Stimulated activated CD4-positive, alpha-beta T cell treated with anti-CD3 and anti-CD28 coated beads, Interleukin-15, amount 100 ng/mL, for 24 hours (primary cell): ENCODE measurements around the gene ZSWIM4.
A peak's percentile ranks its signal among the peaks of the same experiment; 100 is the strongest.
"Not testable (repeated sequence)": the region's sequence is repeated elsewhere in the genome, so short reads cannot be mapped to it uniquely, and the experiment has no call there.

ENCODE experiments used
- DNase-seq: peaks from one replicate; pipeline ENCODE4 v3.0.0-alpha.2; 2020

ZSWIM4 gene

DNA sequence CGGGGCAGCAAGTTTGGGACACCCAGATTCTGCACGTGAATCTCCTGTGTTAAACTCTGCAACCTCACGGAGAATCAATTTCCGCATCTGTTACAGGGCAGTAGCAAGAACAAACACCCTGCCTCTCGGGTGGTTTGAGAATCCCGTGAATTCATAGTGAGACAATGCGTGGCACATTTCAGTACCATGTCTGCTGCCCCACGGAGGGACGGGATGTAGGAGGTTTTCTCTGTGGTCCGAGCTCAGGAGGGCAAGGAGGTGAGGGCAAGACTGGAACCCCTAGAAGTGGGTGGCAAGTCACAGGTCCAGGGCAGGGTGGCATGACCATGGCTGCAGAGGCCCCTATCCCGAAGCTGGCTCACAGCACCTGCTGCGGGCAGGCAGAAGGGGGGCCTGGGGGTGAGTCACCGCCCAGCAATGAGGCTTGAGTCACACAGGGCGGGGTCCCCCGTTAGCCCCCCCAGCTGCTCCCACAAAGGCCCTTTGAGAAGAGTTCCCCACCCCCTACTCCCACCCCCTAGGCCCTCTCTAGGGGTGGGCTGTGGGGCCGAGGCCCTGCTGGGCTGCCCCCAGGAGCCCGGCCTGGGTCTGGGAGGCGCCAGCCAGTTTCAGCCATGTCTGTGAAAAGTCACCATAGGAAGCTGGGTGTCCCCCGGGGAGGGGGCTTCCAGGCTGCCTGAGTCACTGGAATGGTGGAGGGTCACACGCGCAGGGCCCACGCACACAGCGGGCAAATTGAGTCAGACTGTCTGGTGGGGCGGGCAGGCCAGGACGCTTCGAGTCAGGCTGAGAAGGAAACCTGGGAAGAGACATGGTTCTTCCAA, 55.9 kb downstream of the ZSWIM4 start:
- peak; percentile 69 for DNase-seq

DNA sequence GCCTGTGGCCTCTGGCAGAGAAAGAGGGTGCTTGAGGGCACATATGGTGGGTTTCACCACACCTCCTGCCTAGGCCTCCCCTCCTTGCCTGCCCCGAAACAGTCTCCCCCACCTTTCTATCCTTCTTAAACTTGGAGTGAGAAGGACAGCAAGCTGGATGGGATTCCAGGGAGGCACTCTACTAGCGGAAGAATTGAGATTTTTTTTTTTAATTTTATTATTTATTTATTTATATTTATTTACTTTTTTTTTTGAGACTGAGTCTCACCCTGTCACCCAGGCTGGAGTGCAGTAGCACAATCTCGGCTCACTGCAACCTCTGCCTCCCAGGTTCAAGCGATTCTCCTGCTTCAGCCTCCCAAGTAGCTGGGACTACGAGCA, 56.5 kb downstream of the ZSWIM4 start:
- DNase-seq: not testable (repeated sequence)

DNA sequence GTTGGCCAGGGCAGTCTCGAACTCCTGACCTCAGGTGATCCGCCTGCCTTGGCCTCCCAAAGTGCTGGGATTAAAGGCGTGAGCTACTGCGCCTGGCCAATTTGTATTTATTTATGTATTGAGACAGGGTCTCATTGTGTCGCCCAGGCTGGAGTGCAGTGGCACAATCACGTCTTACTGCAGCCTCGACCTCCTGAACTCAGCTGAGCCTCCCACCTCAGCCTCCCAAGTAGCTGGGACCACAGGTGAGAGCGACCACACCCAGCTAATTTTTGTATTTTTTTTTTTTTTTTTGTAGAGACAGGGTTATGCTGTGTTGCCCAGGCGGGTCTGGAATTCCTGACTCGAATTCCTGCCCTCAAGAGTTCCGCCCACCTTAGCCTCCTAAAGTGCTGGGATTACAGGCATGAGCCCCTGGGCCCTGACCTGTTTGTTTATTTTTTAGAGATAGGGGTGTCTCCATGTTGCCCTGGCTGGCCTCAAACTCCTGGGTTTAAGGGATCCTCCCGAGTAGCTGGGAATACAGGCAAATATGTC, 57.0 kb downstream of the ZSWIM4 start:
- DNase-seq: not testable (repeated sequence)

DNA sequence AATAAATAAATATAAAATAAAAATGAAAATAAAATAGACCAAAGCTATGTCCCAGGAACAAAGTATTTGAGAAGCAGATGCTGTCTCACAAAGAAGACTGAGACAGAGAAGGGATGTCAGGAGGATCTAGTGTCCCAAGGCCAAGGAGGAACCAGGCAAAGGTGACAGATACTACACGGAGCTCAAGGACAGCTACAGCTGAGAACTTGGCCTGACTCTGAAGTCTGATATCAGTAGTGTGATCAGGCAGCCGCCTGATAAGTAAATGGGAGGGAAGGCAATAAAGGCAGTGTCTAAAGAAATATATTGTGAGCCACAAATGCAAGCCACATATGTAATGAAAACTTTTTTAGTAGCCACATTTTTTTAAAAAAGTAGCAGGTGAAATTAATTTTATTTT, 61.3 kb downstream of the ZSWIM4 start:
- no peak for DNase-seq

DNA sequence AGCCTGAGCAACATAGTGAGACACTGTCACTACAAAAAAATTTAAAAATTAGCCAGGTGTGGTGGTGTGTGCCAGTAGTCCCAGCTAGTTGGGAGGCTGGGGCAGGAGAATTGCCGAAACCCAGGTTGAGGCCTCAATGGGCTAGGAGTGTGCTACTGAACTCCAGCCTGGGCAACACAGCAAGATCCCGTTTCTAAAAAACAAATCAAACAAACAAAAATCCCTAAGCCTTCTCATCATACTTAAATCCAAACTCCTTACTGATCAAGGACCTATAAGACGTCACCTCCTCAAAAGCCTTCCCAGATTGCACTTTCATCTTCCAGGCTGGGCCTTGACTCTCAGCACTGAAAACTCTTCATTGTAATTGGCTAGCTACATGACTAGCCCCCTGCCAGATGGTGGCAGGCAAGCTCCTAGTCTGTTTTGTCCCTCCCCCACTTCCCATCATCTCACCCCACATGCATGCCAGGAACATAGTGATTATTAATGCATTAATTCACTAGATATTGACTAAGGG, 64.2 kb downstream of the ZSWIM4 start:
- DNase-seq: no peak

DNA sequence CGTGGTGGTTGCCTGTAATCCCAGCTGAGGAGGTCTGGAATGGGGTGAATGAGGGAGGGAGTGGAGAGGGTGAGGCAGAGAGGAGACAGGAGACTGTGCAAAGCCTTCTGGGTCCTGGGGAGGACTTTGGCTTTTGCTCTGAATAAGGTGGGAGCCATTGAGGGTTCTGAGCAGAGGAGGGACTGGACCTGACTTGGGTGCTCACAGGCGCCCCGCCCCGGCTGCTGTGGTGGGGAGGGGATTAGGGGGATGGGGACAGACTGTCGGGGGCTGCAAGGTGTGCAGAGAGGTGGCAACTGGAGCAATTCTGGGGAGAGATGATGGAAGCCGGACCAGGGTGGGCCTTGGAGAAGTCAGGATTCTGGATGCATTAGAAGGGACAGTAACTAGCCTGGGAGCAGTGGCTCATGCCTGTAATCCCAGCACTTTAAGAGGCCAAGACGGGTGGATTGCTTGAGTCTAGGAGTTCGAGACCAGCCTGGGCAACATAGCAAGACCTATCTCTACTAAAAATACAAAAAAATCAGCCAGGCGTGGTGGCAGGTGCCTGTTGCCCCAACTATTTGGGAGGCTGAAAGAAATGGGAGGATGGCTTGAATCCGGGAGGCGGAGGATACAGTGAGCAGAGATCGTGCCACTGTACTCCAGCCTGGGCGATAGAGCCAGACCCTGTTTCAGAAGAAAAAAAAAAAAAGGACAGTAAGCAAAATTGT, 65.6 kb downstream of the ZSWIM4 start:
- DNase-seq: no peak

DNA sequence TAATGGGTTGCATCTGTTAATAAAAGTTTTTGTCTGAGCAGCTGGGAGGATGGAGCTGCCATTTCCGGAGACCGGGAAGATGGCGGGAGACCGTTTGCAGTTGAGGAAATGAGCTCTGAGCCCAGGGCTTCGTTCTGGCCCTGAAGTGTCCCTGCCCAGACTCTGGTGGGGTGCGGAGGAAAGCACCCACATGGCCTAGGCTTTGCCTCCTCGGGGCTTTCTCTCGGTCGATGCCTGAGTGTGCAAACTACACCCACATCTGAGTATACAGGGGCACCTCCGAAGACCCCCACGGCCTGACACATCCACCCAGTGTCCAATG, 66.1 kb downstream of the ZSWIM4 start:
- no peak for DNase-seq

DNA sequence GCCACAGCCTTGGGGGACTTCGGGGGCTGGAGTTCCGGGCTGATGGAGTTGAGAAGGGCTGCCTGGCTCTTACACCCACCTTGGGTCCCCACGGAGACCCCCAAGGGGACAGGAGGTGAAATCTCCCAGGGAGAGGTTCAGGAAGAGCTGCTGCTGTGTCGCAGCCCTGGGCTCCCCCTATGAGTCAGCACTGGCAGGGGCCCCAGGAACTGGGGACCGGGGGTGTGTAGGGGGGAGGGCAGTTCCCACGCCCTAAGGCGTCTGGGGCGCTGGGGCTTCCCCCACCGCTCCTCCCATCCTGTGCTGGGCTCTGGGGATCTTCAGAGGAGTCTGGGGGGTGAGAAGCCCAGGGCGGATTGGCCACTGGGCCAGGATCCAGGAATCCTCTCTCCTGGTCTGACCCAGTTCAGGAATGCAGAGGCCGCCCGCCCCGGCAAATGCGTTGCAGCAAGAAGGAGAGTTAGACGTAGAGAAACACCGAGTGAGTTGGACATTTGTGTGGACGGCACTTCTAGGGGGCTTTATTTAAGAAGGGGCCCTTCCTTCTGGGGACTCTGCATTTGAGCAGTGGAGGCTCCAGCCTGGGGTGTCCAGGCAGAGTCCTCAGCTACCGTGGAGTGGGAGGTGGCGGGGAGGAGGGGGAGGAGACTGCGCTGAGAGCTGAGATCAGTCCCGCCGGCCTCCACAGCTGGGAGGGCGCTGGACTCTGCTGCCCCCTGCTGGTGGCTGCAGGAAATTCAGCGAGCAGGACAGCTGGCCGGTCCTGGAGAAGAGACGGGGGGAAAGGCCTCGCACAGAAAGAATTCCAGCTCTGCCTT, 66.7 kb downstream of the ZSWIM4 start:
- DNase-seq: peak; percentile 92

DNA sequence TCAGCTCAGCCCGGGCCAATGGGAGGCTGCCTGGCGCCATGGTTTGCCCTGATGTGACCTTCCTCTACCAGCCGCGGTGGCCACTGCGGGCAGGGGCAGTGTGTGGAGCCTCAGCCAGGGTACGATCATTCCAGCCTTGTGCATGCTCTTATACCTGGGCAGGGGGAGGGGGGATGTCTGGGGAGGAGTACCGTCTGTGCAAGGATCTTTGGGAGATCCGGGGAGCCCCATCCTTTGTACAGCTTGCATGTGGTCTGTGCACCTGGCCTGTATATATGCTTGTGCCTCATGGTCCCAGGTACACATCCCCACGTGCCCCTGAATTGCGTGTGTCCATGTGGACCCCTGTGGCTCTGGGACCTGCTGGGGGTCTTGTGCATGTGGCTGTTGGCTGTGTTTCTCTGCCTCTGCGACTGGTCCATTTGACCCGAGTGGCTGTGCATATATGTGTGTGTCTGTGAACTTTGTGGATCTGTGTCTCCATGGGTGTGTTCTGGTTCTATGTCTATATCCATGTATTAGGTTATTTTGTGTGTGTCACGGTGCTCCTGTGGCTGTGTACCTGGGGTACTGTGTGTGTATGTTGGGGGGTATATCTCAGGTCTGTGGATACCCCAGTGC, 68.9 kb downstream of the ZSWIM4 start:
- no peak for DNase-seq

DNA sequence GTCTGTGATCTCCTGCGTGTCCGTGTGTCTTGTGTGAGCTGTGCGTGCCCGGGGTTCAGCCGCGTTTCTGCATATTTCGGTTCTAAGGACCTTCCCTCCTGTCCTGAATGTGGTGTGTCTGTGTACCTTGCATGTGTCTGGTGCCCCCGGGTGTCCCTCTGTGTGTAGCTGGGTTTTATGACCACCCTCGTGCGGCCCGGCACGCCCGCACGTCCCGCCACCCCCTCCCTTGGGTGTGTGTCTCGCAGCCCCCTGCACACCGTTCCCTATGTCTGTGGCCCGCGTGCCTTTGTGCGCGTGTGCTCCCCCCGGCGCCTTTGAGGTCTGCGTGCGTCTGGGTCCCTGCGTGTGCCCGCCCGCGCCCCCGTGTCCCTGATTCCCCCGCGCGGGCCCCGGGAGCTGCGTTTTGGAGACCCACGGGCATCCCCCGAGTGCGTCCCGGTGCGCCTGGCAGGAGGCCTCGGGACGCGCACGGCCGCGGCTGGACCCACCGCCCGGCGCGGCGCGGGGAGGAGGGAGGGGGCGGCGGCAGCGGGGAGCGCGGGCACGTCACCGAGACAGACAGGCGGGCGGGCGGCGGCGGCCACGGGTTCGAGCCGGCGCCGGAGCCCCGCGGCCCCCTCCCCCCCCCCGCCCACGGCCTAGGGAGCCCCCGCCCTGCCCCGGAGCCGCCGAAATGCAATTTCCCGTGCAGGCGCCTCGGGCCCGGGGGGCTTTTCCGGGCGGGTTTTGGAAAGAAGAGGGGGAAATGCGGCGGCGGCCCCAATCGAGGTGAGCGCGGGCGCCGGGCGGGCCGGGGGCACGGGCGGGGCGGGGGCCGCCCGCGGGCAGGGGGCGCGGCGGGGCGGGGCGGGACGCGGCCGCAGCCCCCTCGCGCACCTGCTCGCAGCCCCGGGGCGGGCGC, 69.7 kb downstream of the ZSWIM4 start:
- DNase-seq: no peak

DNA sequence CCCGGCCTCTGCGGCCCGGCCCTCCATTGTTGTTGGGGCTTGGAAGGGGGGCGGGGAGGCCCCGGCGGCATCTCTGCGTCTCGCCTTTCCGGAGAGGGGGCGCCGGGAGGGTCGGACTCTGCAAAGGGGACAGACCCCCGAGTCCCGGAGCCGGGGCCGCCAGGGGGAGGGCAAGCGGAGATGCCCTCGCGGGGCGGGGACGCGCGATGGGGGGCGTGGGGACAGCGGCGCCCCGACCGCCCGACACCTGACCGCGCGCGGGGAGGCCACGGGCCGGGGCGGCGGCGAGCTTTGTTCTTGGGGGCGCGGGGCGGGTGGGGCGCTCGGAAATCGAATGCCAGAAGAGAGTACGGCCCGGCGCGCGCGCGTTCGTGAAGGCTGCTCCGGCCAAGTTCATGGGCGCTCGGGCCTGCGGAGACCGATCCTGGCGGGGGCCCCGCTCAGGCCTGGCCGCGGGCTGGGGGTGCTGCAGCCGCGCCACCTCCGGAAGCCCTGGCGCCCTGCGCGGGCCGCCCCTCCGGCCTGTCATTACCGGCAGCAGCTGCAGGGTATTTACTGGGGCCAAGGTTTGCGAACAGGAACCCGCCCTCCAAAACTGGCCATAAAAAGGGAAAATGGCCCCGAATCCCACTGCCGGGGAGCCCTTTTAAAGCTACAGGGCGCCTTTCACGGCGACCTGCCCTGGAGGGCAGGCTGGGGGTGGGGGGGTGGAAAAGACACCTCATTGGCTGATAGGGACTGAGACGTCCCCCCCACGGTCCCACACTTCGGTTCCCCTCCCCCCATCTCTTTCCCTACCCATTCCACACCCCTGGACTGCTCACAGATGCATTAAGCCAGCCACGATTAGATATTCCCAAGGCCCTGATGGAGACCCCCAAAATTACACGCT, 70.6 kb downstream of the ZSWIM4 start:
- no peak for DNase-seq

DNA sequence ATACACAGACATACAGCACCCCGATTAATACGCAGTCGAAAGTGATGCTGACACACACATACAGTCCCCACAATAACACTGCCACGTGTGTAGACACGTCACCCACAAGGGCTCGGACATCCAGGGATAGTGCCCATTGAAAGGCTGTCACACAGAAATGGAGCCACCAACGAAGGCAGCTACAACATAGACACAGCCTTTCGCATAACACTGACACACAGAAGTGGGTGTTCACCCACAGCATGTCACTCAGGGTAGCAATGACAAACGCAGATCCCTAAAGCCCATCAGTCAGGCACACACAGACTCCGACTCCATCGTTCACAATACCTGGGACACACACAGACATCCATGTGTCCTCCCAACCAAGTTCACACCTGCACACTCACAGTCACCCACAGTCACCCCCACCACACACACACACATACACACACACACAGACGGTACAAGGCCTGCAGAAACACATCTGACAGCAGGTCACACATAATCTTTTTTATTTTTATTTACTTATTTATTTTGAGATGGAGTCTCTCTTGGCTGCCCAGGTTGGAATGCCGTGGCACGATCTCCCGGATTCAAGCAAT, 71.3 kb downstream of the ZSWIM4 start:
- DNase-seq: no peak

DNA sequence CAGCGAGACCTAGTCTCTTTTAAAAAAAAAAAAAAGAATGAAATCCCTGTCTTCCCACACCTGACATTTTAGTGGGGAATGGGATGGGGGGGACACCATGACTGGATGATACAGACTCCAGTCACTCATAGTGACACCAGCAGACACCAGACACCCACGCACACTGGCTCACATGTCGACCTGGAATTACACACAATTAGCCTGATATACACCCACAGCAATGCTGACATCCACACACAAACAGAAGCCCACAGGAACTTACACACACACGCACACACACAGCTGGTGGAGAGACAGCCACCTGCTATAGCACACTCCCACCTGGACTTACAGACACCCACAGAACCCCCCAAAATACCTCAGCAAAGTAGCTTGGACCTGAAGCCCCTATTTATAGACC, 73.4 kb downstream of the ZSWIM4 start:
- no peak for DNase-seq

DNA sequence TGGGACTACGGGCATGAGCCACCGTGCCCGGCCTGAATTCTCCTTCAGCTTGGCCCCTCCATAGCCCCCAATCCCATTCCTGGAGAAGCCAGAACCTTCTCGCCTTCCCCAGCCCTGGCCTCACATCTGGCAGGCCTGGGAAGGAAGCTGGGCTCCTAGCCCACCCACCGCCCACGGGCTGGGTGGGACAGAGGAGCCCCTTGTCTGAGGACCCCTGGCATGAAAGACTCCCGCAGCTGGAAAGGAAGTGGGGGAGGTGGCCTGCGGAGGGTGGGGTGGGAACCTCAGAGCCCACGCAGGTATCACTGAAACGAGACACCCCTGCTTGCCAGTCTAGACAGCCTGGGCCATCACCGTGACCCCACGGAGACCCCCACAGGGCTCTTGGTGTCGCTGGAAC, 74.0 kb downstream of the ZSWIM4 start:
- no peak for DNase-seq

DNA sequence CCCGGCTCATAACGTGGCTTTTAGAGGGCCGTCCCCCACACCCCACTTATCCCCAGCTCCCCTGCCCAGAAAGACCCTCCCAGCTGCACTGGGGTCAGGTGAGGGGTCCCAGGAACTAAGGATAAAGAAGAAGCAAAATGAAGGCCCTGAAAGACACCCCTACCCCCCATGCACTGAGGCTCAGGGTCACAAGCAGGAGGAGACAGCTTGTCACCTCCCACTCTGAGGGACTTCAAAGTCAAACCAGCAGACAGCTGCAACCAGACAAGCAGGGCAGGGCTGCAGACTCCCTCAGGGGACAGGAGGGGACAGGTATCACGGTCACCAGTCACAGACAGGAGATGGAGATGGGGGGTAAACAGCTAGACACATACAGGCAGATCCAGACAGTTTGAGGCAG, 75.6 kb downstream of the ZSWIM4 start:
- no peak for DNase-seq

DNA sequence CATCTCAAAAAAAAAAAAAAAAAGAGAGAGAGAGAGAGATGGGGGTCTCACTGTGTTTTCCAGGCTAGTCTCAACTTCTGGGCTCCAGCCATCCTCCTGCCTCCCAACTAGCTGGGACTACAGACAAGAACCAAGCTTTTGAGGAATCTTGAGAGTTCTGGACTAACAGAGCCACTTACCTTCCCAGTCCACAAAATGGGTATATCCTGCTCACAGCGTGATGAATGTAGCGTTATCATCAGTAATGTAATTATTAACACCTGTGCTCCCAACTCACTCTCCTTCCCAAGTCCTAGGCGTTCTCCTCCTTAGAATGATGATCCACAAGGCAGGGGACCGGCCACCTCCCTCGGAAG, 77.1 kb downstream of the ZSWIM4 start:
- no peak for DNase-seq

DNA sequence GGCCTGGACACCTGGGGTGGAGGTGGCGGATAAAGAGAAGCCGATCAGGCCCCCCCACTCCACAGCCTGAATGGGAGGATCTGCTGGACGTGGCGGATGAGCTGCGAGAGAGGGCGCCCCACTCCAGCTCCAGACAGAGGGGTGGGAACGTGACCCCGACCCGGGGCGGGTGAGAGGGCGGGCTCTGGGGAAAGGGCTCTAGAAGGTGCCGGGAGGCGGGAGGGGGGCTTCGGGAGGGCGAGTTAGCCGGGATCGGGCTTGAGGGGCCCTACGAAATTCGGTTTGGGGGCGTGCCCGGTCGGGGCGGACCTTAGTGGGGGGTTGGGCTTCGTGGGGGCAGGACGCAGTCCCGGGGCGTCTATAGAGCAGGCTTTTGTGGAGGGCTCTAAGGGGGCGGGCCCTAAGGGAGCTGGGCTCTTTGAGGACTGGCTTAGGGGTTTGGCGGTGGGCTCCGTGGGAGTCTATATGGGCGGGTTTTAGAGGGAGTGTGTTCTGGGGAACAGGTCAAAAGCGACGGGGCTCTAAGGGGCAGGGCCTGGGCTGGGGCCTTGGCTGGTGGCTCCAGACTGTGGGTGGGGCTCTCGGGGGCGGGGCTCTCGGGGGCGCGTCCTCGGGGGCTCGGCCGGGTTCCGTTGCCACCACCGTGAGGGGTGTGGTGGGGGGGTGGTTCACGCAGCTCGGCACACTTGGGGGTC, 77.6 kb downstream of the ZSWIM4 start:
- DNase-seq: peak; percentile 50

DNA sequence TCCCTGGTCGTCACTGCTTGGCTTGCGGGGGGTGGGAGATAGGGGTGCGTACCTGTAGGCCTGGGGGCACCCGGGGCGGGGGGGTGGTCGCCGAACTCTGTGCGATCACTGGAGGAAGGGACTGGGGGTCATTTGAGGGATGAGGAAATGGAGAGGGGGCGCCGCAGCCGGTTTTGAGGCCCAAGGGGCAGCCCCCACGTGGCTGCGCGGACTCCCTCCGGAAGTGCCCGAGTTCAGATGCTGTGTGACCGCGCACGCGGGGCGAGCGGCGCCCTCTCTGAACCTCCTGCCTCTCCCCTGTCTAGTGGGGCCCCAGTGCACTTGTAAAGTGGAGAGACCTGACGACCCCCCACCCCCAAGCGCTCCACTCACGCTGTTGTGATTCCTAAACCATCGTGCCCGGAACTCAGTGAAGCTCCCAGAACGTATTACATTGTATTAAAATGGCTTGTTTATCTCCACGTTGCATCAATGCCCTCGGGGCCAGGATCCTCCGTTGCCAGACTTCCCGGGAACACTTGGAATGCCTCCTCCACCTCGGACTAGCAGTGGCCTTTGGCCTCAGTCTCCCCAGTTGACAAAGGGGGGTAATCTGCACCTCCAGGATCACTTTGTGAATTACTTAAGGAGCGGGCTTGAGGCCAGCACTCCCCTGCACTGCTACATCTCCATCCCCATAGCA, 78.7 kb downstream of the ZSWIM4 start:
- DNase-seq: no peak

DNA sequence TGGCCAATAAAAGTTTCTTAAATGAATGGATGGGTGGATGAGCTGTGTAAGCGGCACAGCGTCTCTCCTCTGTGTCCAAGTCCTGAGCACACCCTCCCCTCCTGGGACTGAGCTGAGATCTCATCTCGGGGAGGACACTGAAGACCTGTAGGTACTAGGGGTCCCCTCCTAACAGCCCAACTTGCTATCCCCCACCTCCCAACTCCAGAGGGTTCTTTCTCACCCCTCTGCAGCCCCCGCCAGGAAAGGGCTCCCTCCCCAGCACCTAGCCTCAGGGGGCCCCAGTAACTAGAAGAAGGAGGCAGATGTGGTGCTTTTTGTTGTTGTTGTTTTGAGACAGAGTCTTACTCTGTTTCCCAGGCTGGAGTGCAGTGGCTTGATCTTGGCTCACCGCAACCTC, 80.6 kb downstream of the ZSWIM4 start:
- DNase-seq: no peak
